22Rv1 (cell line): Measurements from ENCODE around the gene TMOD4.

Source experiments
- CTCF ChIP-seq: fragments of 450-650 bp; IDR thresholded peaks from 2 replicates; pipeline ENCODE4 v1.5.1; 2017; ENCODE audit warnings: mild to moderate bottlenecking
- ZFX ChIP-seq: fragments of 450-650 bp; IDR thresholded peaks from 2 replicates; pipeline ENCODE4 v1.6.1; 2017; ENCODE audit warnings: antibody characterized with exemption, borderline replicate concordance

GRCh38 chr1:151124763-151125403 lies 50.9 kb downstream of the TMOD4 start:
- TF ChIP-seq CTCF (no peak), ZFX (no peak)
